Hepatocyte (in vitro differentiated cells): ENCODE data around the gene GRK2.

ENCODE experiments used
- EZH2 ChIP-seq: fragments of 200-600 bp; sonication (generic); IDR thresholded peaks from 2 replicates; pipeline ENCODE4 v1.6.1; 2016; ENCODE audit warnings: antibody characterized with exemption, mild to moderate bottlenecking, borderline replicate concordance
- EZH2phosphoT487 ChIP-seq: fragments of 200-600 bp; sonication (generic); IDR thresholded peaks from one replicate; pipeline ENCODE4 v1.6.1; 2018; ENCODE audit warnings: antibody characterized with exemption, mild to moderate bottlenecking, low read depth, moderate library complexity; ENCODE audit not compliant: unreplicated experiment, severe bottlenecking
- TF ChIP-seq, protein P1 (sequence below): fragments of 200-600 bp; sonication (generic); IDR thresholded peaks from 2 replicates; pipeline ENCODE4 v1.5.1; 2016; ENCODE audit warnings: antibody characterized with exemption, mild to moderate bottlenecking; ENCODE audit not compliant: poor library complexity

DNA sequence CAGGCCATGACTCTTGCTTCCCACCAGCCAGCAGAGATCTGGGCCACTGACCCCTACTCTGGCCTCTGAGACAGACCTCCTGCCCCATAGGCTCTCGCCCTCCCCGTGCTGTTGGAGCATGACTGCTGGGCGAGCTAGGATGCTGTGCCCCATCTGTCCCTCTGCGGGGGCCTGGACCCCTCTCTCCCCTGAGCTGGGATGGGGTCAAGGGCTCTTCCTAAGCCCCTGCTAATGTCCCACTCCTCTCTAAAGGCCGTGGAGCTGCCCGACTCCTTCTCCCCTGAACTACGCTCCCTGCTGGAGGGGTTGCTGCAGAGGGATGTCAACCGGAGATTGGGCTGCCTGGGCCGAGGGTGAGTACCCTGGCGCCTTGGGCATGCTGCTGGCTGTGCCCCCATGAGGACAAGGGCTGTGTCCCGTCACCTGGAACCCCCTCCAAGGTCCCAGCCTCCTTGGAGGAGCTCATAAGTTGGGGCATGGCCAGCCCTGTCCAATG is 16.7 kb downstream of the GRK2 start:
- TF ChIP-seq, protein P1, sequence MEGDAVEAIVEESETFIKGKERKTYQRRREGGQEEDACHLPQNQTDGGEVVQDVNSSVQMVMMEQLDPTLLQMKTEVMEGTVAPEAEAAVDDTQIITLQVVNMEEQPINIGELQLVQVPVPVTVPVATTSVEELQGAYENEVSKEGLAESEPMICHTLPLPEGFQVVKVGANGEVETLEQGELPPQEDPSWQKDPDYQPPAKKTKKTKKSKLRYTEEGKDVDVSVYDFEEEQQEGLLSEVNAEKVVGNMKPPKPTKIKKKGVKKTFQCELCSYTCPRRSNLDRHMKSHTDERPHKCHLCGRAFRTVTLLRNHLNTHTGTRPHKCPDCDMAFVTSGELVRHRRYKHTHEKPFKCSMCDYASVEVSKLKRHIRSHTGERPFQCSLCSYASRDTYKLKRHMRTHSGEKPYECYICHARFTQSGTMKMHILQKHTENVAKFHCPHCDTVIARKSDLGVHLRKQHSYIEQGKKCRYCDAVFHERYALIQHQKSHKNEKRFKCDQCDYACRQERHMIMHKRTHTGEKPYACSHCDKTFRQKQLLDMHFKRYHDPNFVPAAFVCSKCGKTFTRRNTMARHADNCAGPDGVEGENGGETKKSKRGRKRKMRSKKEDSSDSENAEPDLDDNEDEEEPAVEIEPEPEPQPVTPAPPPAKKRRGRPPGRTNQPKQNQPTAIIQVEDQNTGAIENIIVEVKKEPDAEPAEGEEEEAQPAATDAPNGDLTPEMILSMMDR = no peak
- TF ChIP-seq EZH2 (no peak), EZH2phosphoT487 (no peak)
